Measurements from ENCODE around the gene TMEM14A.

TMEM14A gene

DNA sequence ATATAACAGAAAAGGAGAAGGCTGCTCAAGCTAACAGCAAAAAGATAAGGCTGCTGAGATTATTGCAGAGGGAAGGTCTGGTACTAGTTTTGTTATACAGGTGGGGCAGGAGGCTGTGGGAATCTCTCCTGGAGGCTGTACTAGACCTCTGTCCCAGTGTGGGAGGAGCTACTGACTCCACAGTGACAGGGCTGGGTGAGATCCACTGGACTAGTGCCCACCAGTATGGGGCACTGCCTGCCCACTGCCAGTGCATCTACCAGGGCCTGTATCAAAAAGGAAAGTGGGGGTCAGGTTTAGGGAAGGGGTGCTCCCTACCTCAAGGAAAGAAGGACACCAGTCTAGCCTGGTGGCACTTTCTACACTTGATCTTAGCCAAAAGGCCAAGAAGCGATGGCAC is 62.3 kb downstream of the TMEM14A start:
- H3K4me1 Mint-ChIP-seq, result peaks cover 13% of the 10 kb centered on the region
- no peak overlapping the region for H3K4me3 Mint-ChIP-seq
- H3K36me3 Mint-ChIP-seq (ENCODE audit: low read depth), result no peaks in the 10 kb centered on the region
- no peaks in the 10 kb centered on the region for H3K9me3 Mint-ChIP-seq
- TF ChIP-seq, protein P1, sequence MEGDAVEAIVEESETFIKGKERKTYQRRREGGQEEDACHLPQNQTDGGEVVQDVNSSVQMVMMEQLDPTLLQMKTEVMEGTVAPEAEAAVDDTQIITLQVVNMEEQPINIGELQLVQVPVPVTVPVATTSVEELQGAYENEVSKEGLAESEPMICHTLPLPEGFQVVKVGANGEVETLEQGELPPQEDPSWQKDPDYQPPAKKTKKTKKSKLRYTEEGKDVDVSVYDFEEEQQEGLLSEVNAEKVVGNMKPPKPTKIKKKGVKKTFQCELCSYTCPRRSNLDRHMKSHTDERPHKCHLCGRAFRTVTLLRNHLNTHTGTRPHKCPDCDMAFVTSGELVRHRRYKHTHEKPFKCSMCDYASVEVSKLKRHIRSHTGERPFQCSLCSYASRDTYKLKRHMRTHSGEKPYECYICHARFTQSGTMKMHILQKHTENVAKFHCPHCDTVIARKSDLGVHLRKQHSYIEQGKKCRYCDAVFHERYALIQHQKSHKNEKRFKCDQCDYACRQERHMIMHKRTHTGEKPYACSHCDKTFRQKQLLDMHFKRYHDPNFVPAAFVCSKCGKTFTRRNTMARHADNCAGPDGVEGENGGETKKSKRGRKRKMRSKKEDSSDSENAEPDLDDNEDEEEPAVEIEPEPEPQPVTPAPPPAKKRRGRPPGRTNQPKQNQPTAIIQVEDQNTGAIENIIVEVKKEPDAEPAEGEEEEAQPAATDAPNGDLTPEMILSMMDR (IDR thresholded peaks at IDR 0.05), result no peak
- H3K27me3 Mint-ChIP-seq (ENCODE audit: low read depth, poor library complexity), result peaks cover 6% of the 10 kb centered on the region
- no peak overlapping the region for H3K27ac Mint-ChIP-seq
- DNase-seq, result no peak

- peaks cover 6% of the 10 kb centered on the region for H3K27me3 Mint-ChIP-seq (ENCODE audit: low read depth, poor library complexity)
- TF ChIP-seq, protein P1 (IDR thresholded peaks at IDR 0.05), result no peak
- peaks cover 13% of the 10 kb centered on the region for H3K4me1 Mint-ChIP-seq
- H3K4me3 Mint-ChIP-seq, result no peak overlapping the region
- H3K9me3 Mint-ChIP-seq, result no peaks in the 10 kb centered on the region
- DNase-seq, result no peak
- no peaks in the 10 kb centered on the region for H3K36me3 Mint-ChIP-seq (ENCODE audit: low read depth)
- H3K27ac Mint-ChIP-seq, result no peak overlapping the region
These were observed 63.2 kb downstream of the TMEM14A start for GRCh38 chr6:52734072-52734471.

GRCh38 chr6:52735071-52735470 is 64.2 kb downstream of the TMEM14A start:
- peaks cover 7% of the 10 kb centered on the region for H3K9me3 Mint-ChIP-seq
- H3K27me3 Mint-ChIP-seq (ENCODE audit: low read depth, poor library complexity), result peaks cover 6% of the 10 kb centered on the region
- H3K4me1 Mint-ChIP-seq, result peaks cover 13% of the 10 kb centered on the region
- H3K4me3 Mint-ChIP-seq, result no peak overlapping the region
- TF ChIP-seq, protein P1 (IDR thresholded peaks at IDR 0.05), result no peak
- no peak overlapping the region for H3K27ac Mint-ChIP-seq
- no peak for DNase-seq
- H3K36me3 Mint-ChIP-seq (ENCODE audit: low read depth), result no peaks in the 10 kb centered on the region

DNA sequence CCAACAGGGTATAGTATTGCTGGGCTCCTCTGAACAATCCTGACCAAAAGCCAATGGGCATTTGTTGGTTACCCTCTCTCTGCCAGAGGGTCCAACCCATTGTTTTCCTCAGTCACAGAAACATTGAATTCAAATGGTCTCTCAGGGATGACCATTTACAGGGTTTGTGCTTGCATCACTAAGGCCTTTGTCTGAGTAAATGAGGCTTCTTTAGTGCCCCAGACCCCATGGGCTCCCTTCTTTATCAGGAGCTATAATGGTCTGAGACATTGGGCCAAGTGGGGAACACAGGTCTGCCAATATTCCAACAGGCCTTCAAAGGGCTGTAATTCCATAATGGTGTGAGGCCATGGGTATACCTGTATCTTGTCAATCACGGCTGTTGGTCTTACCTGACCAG is 65.2 kb downstream of the TMEM14A start:
- TF ChIP-seq, protein P1 (IDR thresholded peaks at IDR 0.05), result no peak
- Mint-ChIP-seq H3K9me3 (peaks cover 17% of the 10 kb centered on the region), H3K4me1 (peaks cover 12% of the 10 kb centered on the region), H3K27ac (no peak overlapping the region), H3K4me3 (no peak overlapping the region), H3K36me3 (ENCODE audit: low read depth) (no peaks in the 10 kb centered on the region), H3K27me3 (ENCODE audit: low read depth, poor library complexity) (peaks cover 6% of the 10 kb centered on the region)
- DNase-seq, result no peak

Measured in nephron progenitor cell (in vitro differentiated cells).